Measurements from ENCODE around the gene TMEM179B. TPM values are rescaled to one million over a fixed set of nuclear protein-coding genes. Genes with fewer than 3 reads are reported as not detected.
A peak's percentile ranks its signal among the peaks of the same experiment; 100 is the strongest.

Gene TMEM179B
- total and polyA plus RNA-seq, 2 of the 4 experiments (the other 2 are of a cell fraction): 29.4 to 67.1 TPM

- H2BK15ac ChIP-seq (ENCODE audit: low read depth, low read length): no peak overlapping the region
- DNase-seq: peak; percentile 68
- H2BK5ac ChIP-seq (ENCODE audit: low read depth, low read length, poor library complexity, severe bottlenecking): no peak overlapping the region
- peak overlapping the region; percentile 52; the same call in 1 of the 2 replicates for H3K9ac ChIP-seq (ENCODE audit: low read depth, low read length)
- no peaks in the 10 kb centered on the region for H3K9me3 ChIP-seq (ENCODE audit: control insufficient read depth, insufficient read depth, low read length)
- peak; percentile 79 for ATAC-seq (ENCODE audit: low read depth)
- H3K9me1 ChIP-seq (ENCODE audit: insufficient read depth, low read length): no peaks in the 10 kb centered on the region
- peak overlapping the region; percentile 27; the same call in 1 of the 2 replicates for H2AK5ac ChIP-seq (ENCODE audit: low read depth, low read length)
- H2BK120ac ChIP-seq (ENCODE audit: low read depth, low read length): no peak overlapping the region
- in situ Hi-C loops (cut with MboI; ENCODE audit: low sequenced_read_pairs) (no loop called here), dilution Hi-C loops (cut with HindIII; ENCODE audit: low sequenced_read_pairs, unreplicated experiment) (no loop called here), intact Hi-C loops (cut with micrococcal nuclease) (loop anchor here (1.0 to 5.0 kb wide), 3 partner anchors 46 to 96 kb away; partner anchors contain the start of genes SLC3A2, STX5 and TEX54)
- whole genome bisulfite sequencing, 2 experiments (ENCODE audit: extremely low coverage in 2 of 2, insufficient read length in 1 of 2): 1% methylated on average over 30 of the region's 51 CpGs; no CpG with 5 or more reads in 1 of the 2 experiments
- no peak overlapping the region for H2BK20ac ChIP-seq (ENCODE audit: low read depth, low read length)
- peak overlapping the region; percentile 65; the same call in 1 of the 2 replicates for H3K14ac ChIP-seq (replicated peaks; ENCODE audit: low read depth, low read length)
- peak overlapping the region in 1 of 2 experiments; percentile 61; a peak in 1 of 4 replicates for H4K8ac ChIP-seq (ENCODE audit: low read depth in 2 of 2, low read length in 2 of 2)
- TF ChIP-seq USF2 (IDR thresholded peaks at IDR 0.05; ENCODE audit: low read depth, low read length) (no peak), RAD21 (IDR thresholded peaks at IDR 0.05; ENCODE audit: low read length) (peak; percentile 61), CHD1 (IDR thresholded peaks at IDR 0.05; ENCODE audit: low read depth, low read length) (0 out of 2 replicates have a peak, but pooled peaks have one; percentile 18), MXI1 (IDR thresholded peaks at IDR 0.05; ENCODE audit: borderline replicate concordance, low read depth, low read length) (peak; percentile 66; the same call in 1 of the 2 replicates), SMC3 (IDR thresholded peaks at IDR 0.05; ENCODE audit: low read depth, low read length) (peak; percentile 80), POLR2A (IDR thresholded peaks at IDR 0.05; ENCODE audit: low read depth, low read length) (no peak)
- TF ChIP-seq, protein P1, sequence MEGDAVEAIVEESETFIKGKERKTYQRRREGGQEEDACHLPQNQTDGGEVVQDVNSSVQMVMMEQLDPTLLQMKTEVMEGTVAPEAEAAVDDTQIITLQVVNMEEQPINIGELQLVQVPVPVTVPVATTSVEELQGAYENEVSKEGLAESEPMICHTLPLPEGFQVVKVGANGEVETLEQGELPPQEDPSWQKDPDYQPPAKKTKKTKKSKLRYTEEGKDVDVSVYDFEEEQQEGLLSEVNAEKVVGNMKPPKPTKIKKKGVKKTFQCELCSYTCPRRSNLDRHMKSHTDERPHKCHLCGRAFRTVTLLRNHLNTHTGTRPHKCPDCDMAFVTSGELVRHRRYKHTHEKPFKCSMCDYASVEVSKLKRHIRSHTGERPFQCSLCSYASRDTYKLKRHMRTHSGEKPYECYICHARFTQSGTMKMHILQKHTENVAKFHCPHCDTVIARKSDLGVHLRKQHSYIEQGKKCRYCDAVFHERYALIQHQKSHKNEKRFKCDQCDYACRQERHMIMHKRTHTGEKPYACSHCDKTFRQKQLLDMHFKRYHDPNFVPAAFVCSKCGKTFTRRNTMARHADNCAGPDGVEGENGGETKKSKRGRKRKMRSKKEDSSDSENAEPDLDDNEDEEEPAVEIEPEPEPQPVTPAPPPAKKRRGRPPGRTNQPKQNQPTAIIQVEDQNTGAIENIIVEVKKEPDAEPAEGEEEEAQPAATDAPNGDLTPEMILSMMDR (conservative IDR thresholded peaks at IDR 0.05; ENCODE audit: low read depth, low read length): peak; percentile 99
- peak overlapping the region; percentile 69 for H3K4me2 ChIP-seq (ENCODE audit: low read depth, low read length)
- H4K91ac ChIP-seq (ENCODE audit: insufficient read depth, low read depth, low read length): no peak overlapping the region
- H3K4me1 ChIP-seq (ENCODE audit: control insufficient read depth, insufficient read depth, low read length): peaks cover 9% of the 10 kb centered on the region
- H3K36me3 ChIP-seq (ENCODE audit: control insufficient read depth, insufficient read depth, low read length): peaks cover 24% of the 10 kb centered on the region
- no TSS peak for BruUV-seq (replicated peaks)
- H3K18ac ChIP-seq (ENCODE audit: low read depth, low read length): no peak overlapping the region
- peaks cover 9% of the 10 kb centered on the region for H4K20me1 ChIP-seq (ENCODE audit: insufficient read depth, low read length)
- no peak overlapping the region for H4K5ac ChIP-seq (ENCODE audit: low read depth, low read length)
- peaks cover 15 to 38% of the 10 kb centered on the region in 2 experiments; a peak in 3 of 4 replicates for H3K79me1 ChIP-seq (ENCODE audit: low read depth in 1 of 2, low read length in 2 of 2)
- peak overlapping the region; percentile 100 for H2AK9ac ChIP-seq (replicated peaks; ENCODE audit: low read depth, low read length, poor library complexity)
- peak overlapping the region; percentile 94 for H3K4me3 ChIP-seq (ENCODE audit: insufficient read depth, low read depth, low read length)
- H3K27ac ChIP-seq (ENCODE audit: insufficient read depth, low read length): peak overlapping the region; percentile 38; the same call in 1 of the 2 replicates
- peak overlapping the region; percentile 53; the same call in 1 of the 2 replicates for H3K23ac ChIP-seq (ENCODE audit: low read depth, low read length)
- peak overlapping the region; percentile 25; the same call in 1 of the 2 replicates for H3K4ac ChIP-seq (ENCODE audit: low read depth, low read length)
- ChIA-PET POLR2A (ENCODE audit: unreplicated experiment) (interaction anchor here (0.5 to 1.1 kb wide), 4 partner anchors 55 to 396 kb away, joined by 3 to 4 read pairs (median 3); no protein-coding TSS in a partner anchor), CTCF (interaction anchor here (0.6 to 2.8 kb wide), 18 partner anchors 11 to 105 kb away, joined by 3 to 26 read pairs (median 4); partner anchors contain the start of genes NXF1, SLC3A2, TAF6L and ZBTB3)
- H3K27me3 ChIP-seq (ENCODE audit: control insufficient read depth, insufficient read depth, low read length): no peaks in the 10 kb centered on the region
- H3K56ac ChIP-seq (ENCODE audit: extremely low read depth, insufficient read depth, low read length): 0 out of 2 replicates have a peak overlapping the region, but pooled peaks have one; percentile 4
- H2AFZ ChIP-seq (replicated peaks; ENCODE audit: low read length, poor library complexity): peak overlapping the region; percentile 99
Measured at GRCh38 chr11:62786318-62787004, 741 bp upstream of the TMEM179B start.

Data from IMR-90 (cell line).